ENCODE measurements around the gene MARCHF10.

The MARCHF10 gene

GRCh38 chr17:62732125-62732524, 76.0 kb downstream of the MARCHF10 start:
- Histone ChIP-seq H3K36me3 (no peaks in the 10 kb centered on the region), H3K9me3 (no peaks in the 10 kb centered on the region), H3K4me1 (no peaks in the 10 kb centered on the region), H3K4me3 (ENCODE audit: low read depth, low read length) (no peak overlapping the region), H3K27me3 (no peaks in the 10 kb centered on the region)
- TF ChIP-seq CTCF (IDR thresholded peaks at IDR 0.05; ENCODE audit: low read depth, low read length): no peak
- no peak for DNase-seq

- H3K27me3 ChIP-seq: no peaks in the 10 kb centered on the region
- H3K4me1 ChIP-seq: peaks cover 11% of the 10 kb centered on the region
- DNase-seq: no peak
- H3K9me3 ChIP-seq: no peaks in the 10 kb centered on the region
- peak; percentile 21 for TF ChIP-seq CTCF (IDR thresholded peaks at IDR 0.05; ENCODE audit: low read depth, low read length)
- H3K36me3 ChIP-seq: no peaks in the 10 kb centered on the region
- no peak overlapping the region for H3K4me3 ChIP-seq (ENCODE audit: low read depth, low read length)
Measured at GRCh38 chr17:62727916-62728672, 80.0 kb downstream of the MARCHF10 start.

GRCh38 chr17:62725791-62726249, 82.3 kb downstream of the MARCHF10 start:
- Histone ChIP-seq H3K36me3 (no peaks in the 10 kb centered on the region), H3K4me3 (ENCODE audit: low read depth, low read length) (no peak overlapping the region), H3K9me3 (no peaks in the 10 kb centered on the region), H3K27me3 (no peaks in the 10 kb centered on the region), H3K4me1 (peaks cover 13% of the 10 kb centered on the region)
- TF ChIP-seq CTCF (IDR thresholded peaks at IDR 0.05; ENCODE audit: low read depth, low read length): no peak
- no peak for DNase-seq

GRCh38 chr17:62724398-62725146, 83.5 kb downstream of the MARCHF10 start:
- Histone ChIP-seq H3K27me3 (no peaks in the 10 kb centered on the region), H3K4me3 (ENCODE audit: low read depth, low read length) (no peak overlapping the region), H3K36me3 (no peaks in the 10 kb centered on the region), H3K9me3 (no peaks in the 10 kb centered on the region), H3K4me1 (peaks cover 13% of the 10 kb centered on the region)
- no peak for TF ChIP-seq CTCF (IDR thresholded peaks at IDR 0.05; ENCODE audit: low read depth, low read length)
- no peak for DNase-seq

GRCh38 chr17:62723842-62724241, 84.3 kb downstream of the MARCHF10 start:
- TF ChIP-seq CTCF (IDR thresholded peaks at IDR 0.05; ENCODE audit: low read depth, low read length): no peak
- DNase-seq: peak; percentile 75
- no peaks in the 10 kb centered on the region for H3K27me3 ChIP-seq
- H3K4me1 ChIP-seq: peaks cover 14% of the 10 kb centered on the region
- H3K9me3 ChIP-seq: no peaks in the 10 kb centered on the region
- no peaks in the 10 kb centered on the region for H3K36me3 ChIP-seq
- peak overlapping the region; percentile 50 for H3K4me3 ChIP-seq (ENCODE audit: low read depth, low read length)

- no peak for TF ChIP-seq CTCF (IDR thresholded peaks at IDR 0.05; ENCODE audit: low read depth, low read length)
- Histone ChIP-seq H3K9me3 (no peaks in the 10 kb centered on the region), H3K27me3 (no peaks in the 10 kb centered on the region), H3K4me1 (peaks cover 22% of the 10 kb centered on the region), H3K4me3 (ENCODE audit: low read depth, low read length) (no peak overlapping the region), H3K36me3 (no peaks in the 10 kb centered on the region)
- DNase-seq: no peak
Measured at GRCh38 chr17:62722625-62723024, 85.5 kb downstream of the MARCHF10 start.
